Body of pancreas (tissue), 4 donors: ENCODE data around the gene SURF4.

ENCODE experiments used
- POLR2A ChIP-seq, 3 donors: fragments of 450-650 bp; IDR thresholded peaks; one replicate each; pipeline ENCODE4 v1.6.1; 2016; ENCODE audit warnings: antibody characterized with exemption in 3 of 3, mild to moderate bottlenecking in 2 of 3
- TF ChIP-seq, protein P1 (sequence below), 7 experiments: fragments of 450-650 bp in 4 of 7; fragments of 200-600 bp in 3 of 7; sonication (generic) in 3 of 7; IDR thresholded peaks; one replicate each; pipeline ENCODE4 v1.5.1; 2016 to 2019; ENCODE audit warnings: antibody characterized with exemption in 7 of 7

DNA sequence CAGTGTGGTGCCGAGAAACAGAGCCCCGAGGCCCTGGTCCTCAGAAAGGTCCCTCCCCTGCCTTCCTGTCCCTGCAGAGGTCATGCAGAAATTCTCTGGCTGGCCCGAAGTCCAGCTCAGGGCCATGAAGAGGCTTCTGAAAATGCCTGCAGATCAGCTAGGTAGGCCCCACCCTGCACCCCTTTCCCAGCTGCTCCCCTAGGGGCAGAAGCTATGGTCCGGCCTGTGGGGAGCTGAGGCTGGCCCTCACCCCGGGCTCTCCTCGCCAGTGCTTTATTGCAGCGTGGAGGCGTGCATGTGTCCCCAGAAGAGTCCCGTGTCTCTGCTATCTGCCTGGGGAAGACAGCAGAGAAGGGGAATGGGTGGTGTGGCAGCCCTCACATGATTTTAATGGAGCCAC is 22.0 kb upstream of the SURF4 start:
- no peak for TF ChIP-seq POLR2A (IDR thresholded peaks at IDR 0.05)
- TF ChIP-seq, protein P1, sequence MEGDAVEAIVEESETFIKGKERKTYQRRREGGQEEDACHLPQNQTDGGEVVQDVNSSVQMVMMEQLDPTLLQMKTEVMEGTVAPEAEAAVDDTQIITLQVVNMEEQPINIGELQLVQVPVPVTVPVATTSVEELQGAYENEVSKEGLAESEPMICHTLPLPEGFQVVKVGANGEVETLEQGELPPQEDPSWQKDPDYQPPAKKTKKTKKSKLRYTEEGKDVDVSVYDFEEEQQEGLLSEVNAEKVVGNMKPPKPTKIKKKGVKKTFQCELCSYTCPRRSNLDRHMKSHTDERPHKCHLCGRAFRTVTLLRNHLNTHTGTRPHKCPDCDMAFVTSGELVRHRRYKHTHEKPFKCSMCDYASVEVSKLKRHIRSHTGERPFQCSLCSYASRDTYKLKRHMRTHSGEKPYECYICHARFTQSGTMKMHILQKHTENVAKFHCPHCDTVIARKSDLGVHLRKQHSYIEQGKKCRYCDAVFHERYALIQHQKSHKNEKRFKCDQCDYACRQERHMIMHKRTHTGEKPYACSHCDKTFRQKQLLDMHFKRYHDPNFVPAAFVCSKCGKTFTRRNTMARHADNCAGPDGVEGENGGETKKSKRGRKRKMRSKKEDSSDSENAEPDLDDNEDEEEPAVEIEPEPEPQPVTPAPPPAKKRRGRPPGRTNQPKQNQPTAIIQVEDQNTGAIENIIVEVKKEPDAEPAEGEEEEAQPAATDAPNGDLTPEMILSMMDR (IDR thresholded peaks at IDR 0.05): no peak
